ENCODE data around the gene CACNB1.
"Not testable (repeated sequence)": the region's sequence is repeated elsewhere in the genome, so short reads cannot be mapped to it uniquely, and the experiment has no call there.

The CACNB1 gene

GRCh38 chr17:39151150-39151942 is 46.1 kb downstream of the CACNB1 start, which contains the start of gene PLXDC1:
TSS of gene PLXDC1 (minus strand) at chr17:39151637. CDS start at chr17:39151437, 200 bp downstream.
- peak in 1 of 3 donors; percentile 13 for DNase-seq (ENCODE audit: low read depth in 3 of 3)

- no peak for DNase-seq (ENCODE audit: low read depth in 3 of 3)
Observed at GRCh38 chr17:39150795-39151149, 46.7 kb downstream of the CACNB1 start.

- no peak for DNase-seq (ENCODE audit: low read depth in 3 of 3)
Observed at GRCh38 chr17:39150104-39150634, 47.3 kb downstream of the CACNB1 start.

GRCh38 chr17:39147221-39148185 is 50.0 kb downstream of the CACNB1 start:
- no peak for DNase-seq (ENCODE audit: low read depth in 3 of 3)

- DNase-seq (ENCODE audit: low read depth in 3 of 3) = no peak
Observed at GRCh38 chr17:39146273-39146672, 51.2 kb downstream of the CACNB1 start.

GRCh38 chr17:39145143-39145542 is 52.3 kb downstream of the CACNB1 start:
- DNase-seq (ENCODE audit: low read depth in 3 of 3) = no peak

- DNase-seq (ENCODE audit: low read depth in 3 of 3) = no peak
Observed at GRCh38 chr17:39144416-39144840, 53.0 kb downstream of the CACNB1 start.

GRCh38 chr17:39143552-39144093 is 53.8 kb downstream of the CACNB1 start:
- DNase-seq (ENCODE audit: low read depth in 3 of 3) = no peak

- DNase-seq (ENCODE audit: low read depth in 3 of 3) = no peak
Observed at GRCh38 chr17:39141915-39142664, 55.4 kb downstream of the CACNB1 start.

- DNase-seq (ENCODE audit: low read depth in 3 of 3) = no peak
Observed at GRCh38 chr17:39141294-39141693, 56.2 kb downstream of the CACNB1 start.

GRCh38 chr17:39139561-39139960 is 57.9 kb downstream of the CACNB1 start:
- no peak for DNase-seq (ENCODE audit: low read depth in 3 of 3)

- no peak for DNase-seq (ENCODE audit: low read depth in 3 of 3)
Observed at GRCh38 chr17:39139161-39139511, 58.3 kb downstream of the CACNB1 start.

- DNase-seq (ENCODE audit: low read depth in 3 of 3) = no peak
Observed at GRCh38 chr17:39138431-39139160, 58.9 kb downstream of the CACNB1 start.

GRCh38 chr17:39134878-39135277 is 62.6 kb downstream of the CACNB1 start:
- DNase-seq (ENCODE audit: low read depth in 3 of 3) = no peak

- DNase-seq (ENCODE audit: low read depth in 3 of 3) = no peak
Observed at GRCh38 chr17:39132192-39132610, 65.3 kb downstream of the CACNB1 start.

- no peak for DNase-seq (ENCODE audit: low read depth in 3 of 3)
Observed at GRCh38 chr17:39131616-39132015, 65.9 kb downstream of the CACNB1 start.

- DNase-seq (ENCODE audit: low read depth in 3 of 3) = no peak
Observed at GRCh38 chr17:39130205-39130604, 67.3 kb downstream of the CACNB1 start.

GRCh38 chr17:39129544-39129943 is 67.9 kb downstream of the CACNB1 start:
- not testable (repeated sequence) for DNase-seq (ENCODE audit: low read depth in 3 of 3)

- DNase-seq (ENCODE audit: low read depth in 3 of 3) = no peak
Observed at GRCh38 chr17:39126436-39126835, 71.0 kb downstream of the CACNB1 start.

GRCh38 chr17:39125143-39125875 is 72.2 kb downstream of the CACNB1 start:
- DNase-seq (ENCODE audit: low read depth in 3 of 3) = no peak
